HG03135 (cell line): Measurements from ENCODE around the gene CLEC4D.
A peak's percentile ranks its signal among the peaks of the same experiment; 100 is the strongest.
"Not testable (repeated sequence)": the region's sequence is repeated elsewhere in the genome, so short reads cannot be mapped to it uniquely, and the experiment has no call there.

ENCODE experiments used
- ATAC-seq: cut with Tn5 transposase; IDR thresholded peaks from one replicate; pipeline ENCODE4 v1.9.1; 2021; ENCODE audit warnings: mild to moderate bottlenecking, moderate library complexity; ENCODE audit not compliant: unreplicated experiment

The CLEC4D gene

DNA sequence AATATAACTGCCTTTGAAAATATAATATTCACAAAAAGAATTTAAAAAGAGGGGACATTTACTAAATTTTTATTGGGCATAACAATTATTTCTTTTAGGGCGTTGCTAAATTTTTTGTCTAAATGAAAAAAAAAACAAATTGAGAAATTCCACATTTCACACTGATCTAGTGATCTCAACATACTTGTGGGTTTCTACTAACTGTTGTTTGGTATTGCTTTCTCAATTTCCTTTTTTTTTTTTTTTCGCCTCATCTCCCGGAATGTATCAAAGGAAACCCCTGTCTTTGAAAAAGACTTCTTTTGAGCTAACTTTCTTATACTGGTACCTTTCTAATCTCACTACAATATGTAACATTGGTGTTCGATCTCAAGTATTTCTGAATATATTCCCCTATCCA lies at the start of gene CLEC4D:
TSS of gene CLEC4D (plus strand) at position 248 of the 400 bp plus-strand sequence. CDS start 230 bp downstream, outside the sequence.
- no peak for ATAC-seq

DNA sequence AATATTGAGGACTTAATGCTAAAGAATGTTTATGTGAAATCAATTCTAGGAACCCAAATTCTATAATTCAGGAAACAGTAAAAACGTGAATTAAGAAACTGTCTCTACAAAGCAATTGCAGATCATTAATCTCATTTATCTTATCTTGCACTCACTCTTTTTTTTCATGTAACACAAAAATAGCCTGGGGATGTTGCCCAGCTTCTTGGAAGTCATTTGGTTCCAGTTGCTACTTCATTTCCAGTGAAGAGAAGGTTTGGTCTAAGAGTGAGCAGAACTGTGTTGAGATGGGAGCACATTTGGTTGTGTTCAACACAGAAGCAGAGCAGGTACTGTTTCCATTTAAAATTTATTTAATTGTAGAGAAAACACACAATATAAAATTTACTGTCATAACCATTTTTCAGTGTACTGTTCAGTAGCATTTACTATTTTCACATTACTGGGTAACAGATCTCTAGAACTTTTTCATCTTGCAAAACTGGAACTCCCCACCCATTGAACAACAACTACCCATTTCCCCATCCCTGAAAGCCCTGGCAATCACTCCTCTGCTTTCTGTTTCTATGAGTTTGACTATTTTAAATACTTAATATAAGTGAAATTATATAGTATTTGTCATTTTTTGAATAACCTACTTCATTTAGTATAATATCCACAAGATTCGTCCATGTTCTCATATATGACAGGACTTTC lies 47.9 kb upstream of the CLEC4D start:
- ATAC-seq = no peak

DNA sequence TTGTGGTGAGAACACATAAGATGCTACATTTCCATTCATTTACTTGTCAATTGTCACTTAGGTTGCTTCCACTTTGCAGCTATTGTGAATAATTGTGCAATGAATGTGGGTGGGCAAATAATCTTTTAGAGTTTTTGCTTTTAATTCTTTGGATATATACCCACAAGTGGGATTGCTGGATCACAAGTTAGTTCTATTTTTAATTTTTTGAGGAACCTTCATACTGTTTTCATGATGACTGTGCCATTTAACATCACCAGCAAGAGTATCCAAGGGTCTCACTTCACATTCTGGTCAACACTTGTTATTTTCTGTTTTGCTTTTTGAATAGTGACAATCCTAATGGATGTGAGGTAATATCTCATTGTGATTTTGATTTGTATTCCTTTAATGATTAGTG lies 47.1 kb upstream of the CLEC4D start:
- no peak for ATAC-seq

DNA sequence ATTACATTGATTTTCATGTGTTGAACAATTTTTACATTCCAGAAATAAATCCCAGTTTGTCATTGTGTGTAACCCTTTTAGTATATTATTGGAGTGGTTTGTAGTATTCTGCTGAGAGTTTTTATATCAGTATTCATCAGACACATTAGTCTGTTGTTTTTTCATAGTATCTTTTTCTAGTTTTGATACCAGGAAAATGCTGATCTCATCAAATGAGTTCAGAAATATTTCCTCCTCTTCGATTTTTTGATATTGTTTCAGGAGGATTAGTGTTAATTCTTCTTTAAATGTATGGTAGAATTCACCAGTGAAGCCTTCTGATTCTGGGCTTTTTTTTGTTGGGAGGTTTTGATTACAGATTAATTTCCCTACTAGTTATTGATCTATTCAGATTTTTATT lies 42.2 kb upstream of the CLEC4D start:
- ATAC-seq = no peak

DNA sequence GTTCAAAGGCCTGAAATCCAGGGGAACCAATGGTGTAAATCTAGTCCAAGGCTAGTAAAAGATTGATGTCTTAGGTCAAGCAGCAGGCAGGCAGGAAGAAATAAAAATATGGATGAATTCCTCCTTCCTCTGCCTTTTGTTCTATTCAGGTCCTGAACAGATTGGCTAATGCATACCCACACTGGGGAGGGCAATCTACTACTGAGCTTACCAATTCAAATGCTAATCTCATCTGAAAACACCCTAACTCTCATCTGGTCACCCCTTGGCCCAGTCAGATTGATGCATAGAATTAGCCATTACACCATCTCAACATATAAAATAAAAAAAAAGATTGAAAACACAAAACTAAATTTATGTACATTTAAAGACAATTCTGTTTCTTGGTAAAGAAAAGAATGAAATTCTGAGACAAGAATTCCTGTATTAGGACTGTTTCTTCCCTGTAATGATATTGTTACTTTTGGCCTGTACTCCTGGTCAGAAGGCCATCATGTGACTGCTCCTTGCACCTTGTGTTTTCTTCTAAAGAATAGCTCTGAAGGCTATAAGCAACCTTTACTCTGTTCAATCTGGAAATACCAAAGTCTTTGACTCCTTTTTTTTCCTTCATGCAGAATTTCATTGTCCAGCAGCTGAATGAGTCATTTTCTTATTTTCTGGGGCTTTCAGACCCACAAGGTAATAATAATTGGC lies 37.6 kb upstream of the CLEC4D start:
- no peak for ATAC-seq

DNA sequence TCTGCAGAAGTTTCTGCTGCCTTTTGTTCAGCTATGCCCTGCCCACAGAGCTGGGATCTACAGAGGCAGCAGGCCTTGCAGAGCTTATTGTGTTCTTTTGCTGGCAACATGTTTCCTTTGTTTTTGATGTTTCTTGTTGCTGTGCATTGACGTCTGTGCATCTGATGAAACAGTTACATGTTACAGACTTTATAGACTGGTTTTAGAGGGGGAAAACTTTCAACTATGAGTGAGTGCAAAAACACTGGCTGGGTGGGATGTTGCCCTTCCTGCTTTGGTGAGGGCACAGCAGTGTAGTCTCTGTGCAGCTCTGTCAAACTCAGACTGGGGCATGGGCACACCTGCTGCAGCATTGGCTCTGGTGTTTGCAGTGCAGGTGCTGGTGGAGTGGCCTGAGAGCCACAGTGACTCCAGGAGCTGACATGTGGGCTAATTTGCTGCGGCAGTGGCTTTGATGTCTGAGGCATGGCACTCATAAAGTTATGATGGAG lies 30.7 kb upstream of the CLEC4D start:
- no peak for ATAC-seq

DNA sequence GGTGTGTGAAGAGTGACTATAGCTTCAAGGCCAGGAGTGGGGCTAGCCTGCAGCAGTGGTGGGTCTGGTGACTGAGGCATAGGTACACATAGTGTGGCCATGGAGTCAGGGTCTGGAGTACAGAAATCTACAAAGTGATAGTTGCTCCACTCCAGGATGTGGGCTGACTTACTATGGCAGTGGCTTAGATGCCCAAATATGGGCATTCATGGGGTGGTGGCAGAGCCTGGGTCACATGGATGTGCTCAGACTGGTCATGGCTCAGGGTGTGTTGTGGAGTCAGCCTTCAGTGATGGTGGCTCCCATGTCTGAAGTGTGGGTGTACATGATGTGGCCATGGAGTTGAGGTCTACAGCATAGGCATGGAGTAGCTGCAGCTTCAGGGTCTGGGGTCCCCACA lies 30.2 kb upstream of the CLEC4D start:
- ATAC-seq = no peak

DNA sequence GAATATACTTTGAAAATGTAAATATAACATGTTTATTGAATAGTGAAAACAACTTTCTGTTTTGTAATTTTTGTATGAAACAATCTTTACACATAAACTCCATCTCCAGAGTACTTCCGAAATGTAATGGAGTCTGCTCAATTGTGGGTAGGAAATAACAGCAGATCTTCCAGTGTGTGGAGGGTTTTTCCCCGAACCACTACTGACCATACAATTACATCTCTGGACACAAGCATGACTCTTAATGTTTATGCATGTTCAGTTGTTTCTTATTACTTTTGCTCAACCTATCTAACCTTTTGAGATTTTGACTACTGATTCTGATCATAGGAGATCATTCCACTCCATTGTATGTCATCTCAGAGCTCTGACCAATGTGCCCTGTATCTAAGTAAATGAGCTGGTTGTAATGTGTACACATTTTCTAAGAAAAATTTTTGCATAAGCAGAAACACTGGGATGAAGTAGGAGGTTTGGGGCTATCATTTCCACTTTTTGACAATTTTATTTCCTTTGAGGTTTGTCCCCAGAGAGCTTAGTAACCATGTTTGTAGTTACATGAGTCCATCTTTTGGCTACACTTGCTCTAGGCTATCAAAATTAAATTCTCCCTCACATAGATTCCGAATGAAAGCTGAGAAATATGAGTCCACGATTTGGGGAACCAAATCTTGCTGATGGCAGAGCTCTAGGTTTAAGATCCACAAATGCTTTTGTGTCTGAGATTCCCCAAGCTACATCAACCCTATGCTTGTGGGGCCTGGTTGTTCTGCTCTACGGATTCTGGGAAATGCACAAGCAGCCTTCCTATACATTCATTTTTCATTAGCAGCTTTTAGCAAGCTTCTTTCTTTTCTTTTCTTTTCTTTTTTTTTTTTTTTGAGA lies 21.4 kb upstream of the CLEC4D start:
- no peak for ATAC-seq

DNA sequence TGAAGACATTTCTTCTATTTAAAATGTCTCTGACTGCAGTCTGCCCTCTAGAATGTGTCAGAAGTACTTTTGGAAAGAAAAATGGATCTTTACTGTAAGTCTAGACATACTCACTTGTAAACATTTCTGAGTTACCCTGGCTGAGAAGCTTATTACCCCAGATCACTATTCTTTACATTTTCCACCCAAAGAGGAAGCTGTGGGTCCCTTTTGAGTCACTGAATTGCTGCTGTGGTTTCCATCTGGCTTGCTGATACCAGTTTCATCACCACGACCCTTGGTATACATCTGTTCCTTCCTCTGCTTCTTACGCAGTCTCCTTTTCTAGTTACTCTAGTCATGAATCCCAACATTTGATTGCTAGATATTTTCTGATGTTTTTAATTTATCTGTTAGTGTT lies 20.2 kb upstream of the CLEC4D start:
- peak; percentile 95 for ATAC-seq

DNA sequence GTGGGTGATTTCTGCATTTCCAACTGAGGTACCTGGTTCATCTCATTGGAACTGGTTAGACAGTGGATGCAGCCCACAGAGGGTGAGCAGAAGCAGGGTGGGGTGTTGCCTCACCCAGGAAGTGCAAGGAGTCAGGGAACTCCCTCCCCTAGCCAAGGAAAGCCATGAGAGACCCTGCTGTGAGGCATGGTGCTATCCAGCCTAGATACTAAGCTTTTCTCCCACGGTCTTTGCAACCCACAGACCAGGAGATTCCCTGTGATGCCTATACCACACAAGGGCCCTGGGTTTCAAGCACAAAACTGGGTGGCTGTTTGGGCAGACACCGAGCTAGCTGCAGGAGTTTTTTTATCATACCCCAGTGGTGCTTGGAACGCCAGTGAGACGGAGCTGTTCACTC lies 17.6 kb upstream of the CLEC4D start:
- not testable (repeated sequence) for ATAC-seq

DNA sequence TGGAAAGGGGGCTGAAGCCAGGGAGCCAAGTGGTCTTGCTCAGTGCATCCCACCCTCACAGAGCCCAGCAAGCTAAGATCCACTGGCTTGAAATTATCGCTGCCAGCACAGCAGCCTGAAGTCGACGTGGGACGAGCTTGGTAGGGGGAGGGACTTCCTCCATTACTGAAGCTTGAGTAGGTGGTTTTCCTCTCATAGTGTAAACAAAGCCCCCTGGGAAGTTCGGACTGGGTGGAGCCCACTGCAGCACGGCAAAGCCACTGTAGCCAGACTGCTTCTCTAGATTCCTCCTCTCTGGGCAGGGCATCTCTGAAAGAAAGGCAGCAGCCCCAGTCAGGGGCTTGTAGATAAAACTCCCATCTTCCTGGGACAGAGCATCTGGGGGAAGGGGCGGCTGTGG lies 17.2 kb upstream of the CLEC4D start:
- not testable (repeated sequence) for ATAC-seq

DNA sequence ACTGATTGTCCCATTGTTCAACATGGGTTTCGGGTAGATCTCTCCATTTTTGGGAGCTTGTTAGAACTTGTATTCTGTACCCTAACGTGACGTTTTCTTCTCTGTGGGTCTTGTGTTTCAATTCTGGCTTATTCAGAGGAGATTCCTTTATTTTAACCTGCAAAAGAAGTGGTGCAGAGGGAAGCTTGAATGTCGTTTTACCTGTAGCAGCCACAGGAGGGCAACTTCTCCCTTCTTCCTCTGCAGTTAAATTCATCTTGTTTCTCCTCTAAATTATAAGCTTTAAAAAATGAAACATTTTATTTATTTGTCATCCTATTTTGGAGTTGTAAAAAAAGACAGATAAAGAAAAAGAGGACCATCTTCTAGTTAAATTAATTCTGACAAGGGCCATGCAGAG lies 13.7 kb upstream of the CLEC4D start:
- ATAC-seq = no peak

DNA sequence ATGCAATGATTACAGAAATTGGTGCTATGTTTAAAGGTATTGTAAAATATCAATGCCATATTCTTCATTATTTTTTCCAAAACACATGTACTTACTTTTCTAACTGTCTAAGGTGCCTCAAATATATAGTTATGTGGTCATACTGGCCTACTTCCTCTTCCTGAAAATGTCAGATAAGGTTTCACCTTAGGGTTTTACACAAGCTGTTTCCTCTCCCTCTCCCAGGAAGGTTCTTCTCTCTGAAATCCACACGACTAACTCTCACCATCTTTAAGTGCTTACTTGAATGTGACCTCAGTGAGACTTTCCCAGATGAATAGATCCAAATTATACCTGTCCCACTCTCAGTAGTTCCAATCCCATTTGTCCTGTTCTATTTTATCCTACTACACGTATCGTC lies 11.6 kb upstream of the CLEC4D start:
- no peak for ATAC-seq

DNA sequence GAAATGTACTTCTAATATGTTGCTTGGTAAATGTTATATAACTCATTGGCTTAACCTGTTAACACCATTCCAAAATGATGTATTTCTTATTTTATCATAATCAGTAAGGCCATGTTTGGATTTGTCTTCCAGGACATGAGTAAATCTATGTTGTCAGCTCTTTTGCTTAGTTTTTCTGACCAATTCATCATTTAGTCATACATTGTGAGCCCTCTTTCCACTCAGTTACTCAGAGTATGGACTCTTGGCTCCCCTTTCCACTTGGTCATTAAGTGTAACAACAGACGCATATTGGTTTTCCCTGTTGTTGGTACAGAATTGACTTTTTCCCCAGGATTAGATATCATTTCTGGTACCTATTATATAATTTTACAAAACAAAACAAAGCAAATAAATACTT lies 9.0 kb upstream of the CLEC4D start:
- no peak for ATAC-seq

DNA sequence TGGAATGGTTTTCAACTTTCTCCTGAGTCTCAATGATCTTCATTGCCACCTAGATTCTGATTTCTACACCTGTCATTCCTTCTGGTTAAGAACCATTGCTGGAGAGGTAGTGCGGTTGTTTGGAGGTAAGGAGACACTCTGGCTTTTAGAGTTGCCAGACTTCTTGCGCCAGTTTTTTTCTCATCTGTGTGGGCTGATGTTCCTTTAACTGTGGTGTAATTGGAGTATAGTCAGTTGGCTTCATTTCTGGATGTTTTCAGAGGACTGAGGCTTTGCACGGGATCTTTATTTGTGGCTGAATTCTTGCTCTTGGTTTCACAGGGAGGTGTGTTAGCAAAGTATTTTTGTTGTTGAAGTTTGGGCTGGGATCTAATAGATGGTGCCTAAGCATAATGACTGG lies 5.7 kb upstream of the CLEC4D start:
- ATAC-seq = no peak

DNA sequence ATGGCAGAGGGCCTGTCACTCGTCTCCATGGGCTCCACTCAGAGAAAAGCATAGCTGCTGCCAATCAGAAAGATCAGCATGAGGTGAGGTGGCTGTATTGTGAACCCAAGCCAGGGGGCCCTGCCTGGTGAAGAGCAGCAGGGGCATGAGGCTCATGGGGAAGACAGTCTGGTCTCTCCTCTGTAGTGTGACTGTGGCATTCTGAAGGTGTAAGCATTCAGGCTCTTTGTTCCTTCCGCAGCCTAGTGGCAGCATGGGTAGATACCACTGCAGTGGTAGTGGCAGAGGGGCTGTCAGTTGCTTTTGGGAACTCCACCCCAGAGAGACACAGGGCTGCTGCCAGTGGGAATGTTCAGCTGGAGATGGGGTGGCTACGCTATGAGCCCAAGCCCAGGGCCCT lies 5.1 kb upstream of the CLEC4D start:
- no peak for ATAC-seq

DNA sequence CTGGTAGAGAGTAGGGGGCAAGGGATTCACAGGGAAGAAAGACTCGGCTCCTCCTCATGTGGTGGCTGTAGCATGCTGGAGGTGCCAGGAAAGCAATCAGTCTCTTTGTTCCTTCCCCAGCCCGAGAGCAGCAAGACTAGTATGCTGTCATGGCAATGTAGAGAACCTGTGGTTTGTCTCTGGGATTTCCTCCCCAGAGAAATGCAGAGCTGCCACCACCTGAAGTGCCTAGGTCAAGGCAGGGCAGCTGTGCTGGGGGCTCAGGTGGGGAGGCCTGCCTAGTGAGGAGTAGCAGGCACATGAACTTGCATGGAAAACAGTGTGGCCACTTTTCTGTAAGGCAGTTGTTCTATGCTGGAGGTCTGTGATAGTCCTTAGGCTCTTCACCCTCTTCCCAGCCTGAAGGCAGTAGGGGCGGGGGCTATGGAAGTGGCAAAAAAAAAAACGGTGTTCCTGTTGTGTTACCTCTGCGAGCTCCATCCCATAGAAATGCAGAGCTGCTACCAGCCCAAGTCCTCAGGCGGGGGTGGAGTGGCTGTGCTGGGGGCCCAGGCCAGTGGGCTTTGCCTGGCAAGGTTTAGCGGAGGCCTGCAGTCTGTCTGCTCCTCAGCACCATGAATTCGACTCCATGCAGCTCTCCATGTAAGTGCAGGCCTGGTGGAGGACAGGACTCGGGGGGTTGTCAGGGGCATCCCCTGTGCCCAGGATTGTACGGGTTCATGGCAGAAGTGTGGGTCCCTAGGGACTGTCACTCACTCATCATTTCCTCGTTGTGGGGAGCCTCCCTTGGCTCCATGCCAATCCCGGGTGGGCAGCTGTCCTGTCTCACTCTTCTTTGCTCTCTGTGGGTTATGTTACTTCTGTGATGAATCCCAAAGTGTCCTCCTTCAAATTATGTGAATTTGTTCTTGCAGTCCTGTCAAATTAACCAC lies 4.1 kb upstream of the CLEC4D start:
- no peak for ATAC-seq

DNA sequence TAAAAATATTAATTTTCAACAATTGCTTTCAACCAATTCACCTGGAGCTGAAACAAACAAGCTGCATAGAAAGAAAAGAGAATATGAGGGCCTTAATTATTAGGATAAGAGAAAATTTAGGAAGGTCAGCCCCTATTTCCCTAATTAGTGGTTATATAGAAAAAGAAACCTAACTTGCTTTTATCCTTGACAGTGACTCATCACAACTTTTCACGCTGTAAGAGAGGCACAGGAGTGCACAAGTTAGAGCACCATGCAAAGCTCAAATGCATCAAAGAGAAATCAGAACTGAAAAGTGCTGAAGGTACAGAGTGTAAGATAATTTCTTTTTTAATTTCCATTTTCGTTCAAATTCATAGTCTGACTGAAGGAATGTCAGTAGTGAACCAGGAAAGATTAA lies 4.7 kb downstream of the CLEC4D start:
- ATAC-seq = no peak

DNA sequence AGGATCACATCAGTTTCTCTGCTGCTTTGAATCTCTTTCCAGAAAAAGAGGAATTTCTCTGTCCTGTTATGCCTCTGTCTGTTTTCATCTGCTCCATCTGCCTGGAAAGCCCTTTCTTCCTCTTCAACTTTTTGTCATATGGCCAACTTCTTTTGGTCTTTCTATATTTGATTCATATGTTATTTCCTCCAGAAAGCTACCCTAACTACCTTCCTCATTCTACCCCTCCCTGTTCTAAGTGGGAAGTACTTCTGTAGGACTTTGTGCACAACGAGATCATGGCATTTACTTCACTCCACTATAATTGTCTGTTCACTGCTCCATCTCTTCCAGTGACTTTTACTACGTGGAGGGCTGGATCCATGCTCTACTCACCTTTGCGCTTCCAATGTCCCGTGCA lies 5.9 kb downstream of the CLEC4D start:
- no peak for ATAC-seq
